Activated CD8-positive, alpha-beta memory T cell treated with anti-CD3 and anti-CD28 coated beads for 1 hour (primary cell): ENCODE results near the gene LYSMD3.

ENCODE experiments used
- DNase-seq, 2 donors: peaks; one replicate each; pipeline ENCODE4 v3.0.0-alpha.2; 2020; ENCODE audit warnings: low read depth in 1 of 2; ENCODE audit errors: extremely low read depth in 1 of 2

The LYSMD3 gene

DNA sequence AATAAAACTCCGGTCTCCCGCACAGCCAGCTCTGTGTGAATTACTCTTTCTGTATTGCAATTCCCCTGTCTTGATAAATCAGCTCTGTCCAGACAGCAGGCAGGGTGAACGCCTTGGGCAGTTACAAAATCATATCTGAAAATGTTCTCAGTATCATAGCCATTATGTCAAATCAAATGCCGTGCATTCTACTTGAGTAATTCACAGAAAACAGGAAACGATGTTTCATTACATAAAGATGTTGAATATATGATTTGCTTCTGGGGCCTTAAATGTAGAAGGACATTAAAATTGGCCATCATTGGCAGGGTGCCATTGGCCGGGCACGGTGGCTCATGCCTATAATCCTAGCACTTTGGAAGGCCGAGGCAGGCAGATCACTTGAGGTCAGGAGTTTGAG is 46.2 kb downstream of the LYSMD3 start:
- DNase-seq: no peak

DNA sequence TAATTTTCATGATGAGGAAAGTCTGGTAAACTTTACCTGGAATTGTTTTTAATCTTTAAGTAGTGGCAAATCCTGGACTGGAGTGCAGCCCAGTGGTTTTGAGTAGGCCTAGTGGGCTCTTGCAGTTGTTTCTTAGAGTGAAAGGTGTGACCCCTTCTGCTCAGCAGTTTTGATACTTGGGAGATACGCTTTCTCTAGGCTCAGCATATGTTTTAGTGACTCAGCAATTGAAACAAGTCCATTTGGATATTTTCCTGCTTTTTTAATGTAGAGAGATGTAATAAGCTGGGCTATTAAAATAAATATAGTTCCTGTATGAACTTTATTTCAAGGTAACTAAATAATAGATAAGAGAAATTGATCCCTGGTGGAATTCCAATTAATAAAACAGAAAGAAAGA is 48.7 kb downstream of the LYSMD3 start:
- DNase-seq: no peak

DNA sequence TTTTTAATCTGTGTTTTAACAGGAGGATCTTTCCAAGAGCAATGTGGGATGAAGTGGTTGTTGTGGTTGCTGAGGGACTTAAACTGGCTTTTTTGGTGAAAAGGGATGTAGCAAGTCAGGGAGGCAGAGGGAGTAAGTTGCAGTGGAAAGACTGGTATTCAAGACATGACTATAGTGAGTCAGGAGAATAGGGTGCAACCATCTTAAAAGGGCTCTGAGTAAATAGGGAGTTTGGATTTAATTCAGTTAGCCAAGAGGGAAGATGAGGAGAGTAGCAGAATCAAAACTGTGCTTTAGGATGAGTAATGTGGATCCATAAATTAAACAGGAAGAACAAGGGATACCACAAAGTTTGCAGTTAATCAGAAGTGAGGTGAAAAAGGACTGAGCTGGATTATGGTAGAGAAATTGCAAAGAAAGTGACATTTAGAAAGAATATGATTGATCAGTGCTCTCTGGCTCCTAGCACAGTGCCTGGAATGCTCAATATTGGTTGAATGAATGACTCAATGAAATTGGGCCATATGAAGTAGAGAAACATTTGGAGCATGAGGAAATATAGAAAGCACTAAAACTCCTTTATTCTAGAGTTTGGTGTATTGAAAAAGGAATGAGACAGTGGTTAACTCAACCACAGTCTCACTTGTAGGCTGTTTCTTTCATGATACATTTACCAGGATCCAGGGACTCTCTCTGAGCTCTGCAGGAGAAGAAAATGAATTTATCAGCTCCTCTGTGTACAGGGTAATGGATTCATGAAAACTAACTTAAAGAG is 49.6 kb downstream of the LYSMD3 start:
- no peak for DNase-seq

DNA sequence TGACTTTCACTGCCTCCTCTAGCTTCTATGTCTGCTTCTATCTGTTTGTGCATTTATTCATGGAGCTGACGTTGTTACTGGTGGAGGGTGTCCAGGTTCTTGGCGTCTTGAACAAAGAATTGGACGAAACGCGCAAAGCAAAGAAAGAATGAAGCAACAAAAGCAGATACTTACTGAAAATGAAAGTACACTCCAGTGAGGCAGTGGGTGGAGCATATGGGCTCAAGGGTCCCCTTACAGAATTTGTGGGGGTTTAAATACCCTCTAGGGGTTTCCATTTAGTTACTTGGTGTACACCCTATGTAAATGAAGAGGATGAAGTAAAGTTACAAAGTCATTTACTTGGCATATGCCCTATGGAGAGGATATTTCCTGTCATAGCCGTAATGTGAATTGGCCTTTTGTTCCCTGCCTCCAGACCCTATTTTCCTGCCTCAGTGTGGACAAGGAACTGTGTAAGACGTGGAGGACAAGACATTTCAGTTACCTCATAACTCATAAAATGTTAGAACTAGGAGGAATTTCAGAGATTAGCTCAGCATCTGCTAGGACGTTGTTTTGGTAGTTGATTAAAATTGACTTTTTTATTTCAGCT is 51.7 kb downstream of the LYSMD3 start:
- DNase-seq: no peak

DNA sequence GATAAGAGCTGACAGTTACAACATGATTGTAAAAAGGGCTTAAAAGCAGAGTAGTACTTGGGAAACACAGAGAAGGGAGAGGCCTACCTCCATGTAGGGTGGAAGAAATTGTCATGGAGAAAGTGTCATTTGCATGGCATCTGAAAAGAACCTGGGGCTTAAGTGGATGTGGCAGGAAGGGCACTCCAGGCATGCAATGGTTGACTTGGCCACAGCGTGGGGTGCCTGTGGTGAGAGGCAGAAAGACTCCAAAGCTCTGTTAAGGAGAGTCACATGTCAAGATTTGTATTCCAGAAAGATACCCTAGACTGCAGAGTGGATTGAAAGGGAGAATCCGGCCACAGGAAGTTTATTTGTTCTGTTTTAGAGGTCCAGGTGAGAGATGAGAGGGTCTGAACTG is 52.3 kb downstream of the LYSMD3 start:
- DNase-seq: no peak

DNA sequence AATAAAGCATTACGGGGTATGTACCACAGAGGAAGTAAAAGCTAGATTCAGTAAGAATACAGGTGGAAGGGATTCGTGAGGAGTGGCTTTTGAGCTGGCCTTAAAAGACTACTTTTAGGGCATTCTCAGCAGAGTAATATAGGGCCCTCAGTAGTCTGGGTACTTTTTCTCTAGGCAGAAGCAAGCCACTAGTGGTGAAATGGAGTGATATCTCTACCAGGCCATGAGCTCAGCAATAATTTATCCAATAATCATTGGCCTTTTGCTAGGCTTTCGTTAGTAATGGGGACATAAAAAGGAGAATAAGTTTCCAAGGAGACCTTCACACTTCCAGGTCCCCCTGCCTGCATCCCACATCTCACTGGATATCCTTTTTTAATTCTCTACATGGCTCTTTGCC is 53.0 kb downstream of the LYSMD3 start:
- DNase-seq: no peak

DNA sequence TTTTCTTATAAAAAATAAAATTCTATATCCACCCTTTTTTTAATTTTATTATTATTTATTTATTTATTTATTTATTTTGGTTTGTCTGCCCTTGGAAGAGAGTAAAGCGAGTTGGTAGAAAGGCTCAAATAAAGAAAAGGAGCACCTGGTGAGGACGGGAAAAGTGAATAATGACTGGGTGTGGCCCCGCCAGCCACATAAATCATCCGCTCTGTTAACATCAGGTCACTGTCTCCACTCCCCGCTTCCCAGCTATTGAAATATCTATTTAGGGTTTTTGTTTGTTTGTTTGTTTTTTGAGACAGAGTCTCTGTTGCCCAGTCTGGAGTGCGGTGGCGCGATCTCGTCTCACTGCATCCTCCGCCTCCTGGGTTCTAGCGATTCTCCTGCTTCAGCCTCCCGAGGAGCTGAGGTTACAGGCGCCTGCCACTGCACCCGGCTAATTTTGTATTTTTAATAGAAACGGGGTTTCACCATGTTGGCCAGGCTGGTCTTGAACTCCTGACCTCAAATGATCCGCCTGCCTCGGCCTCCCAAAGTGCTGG is 53.9 kb downstream of the LYSMD3 start:
- no peak for DNase-seq

DNA sequence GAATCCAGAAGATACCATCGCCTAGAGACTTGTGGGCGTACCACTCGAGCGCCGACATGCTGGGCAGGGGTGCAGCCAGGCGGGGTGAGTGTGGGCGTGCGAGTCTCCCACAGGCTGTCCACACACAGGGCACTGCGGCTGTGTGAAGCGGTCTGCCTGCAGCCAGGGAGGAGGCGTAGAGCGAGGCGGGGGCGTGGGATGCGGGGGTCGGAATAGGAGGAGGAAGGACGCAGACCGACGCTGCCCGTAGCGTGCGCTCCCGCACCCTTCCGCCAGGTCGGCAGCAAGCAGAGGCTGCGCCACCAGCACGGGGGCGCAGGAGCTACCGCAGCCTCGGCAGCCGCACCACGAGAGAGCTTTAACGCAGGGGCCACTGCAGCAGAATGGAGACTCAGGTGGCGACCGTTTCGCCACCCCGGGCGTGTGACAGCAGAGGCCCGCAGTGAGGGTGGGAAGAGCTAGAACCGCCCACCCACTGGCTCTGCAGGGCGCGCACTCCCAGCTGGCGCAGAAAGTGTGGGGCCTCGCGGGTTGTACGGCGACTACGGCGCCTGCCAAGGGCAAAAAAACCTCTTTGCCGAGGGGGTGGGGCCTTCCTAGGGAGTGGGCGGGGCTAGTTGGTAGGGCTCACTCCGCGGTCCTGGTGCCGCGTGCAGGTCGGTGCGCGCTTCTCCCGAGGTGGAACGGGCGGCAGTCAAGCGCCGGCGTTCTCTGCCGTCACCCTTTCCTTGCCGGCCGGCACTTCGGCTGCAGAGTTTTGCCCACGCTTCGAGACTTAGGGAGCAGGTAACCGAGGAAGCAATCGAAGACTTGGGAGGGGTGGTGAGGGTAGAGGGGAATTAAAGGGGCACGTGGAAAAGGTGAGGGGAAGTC is 54.9 kb downstream of the LYSMD3 start, which contains the start of the genes MBLAC2 and POLR3G:
Gene MBLAC2 (minus strand): TSS at position 537 of the 873 bp plus-strand sequence. CDS start 479 bp downstream, at position 58.
Gene POLR3G (plus strand): TSS at position 630 of the 873 bp plus-strand sequence. CDS start 10,704 bp downstream, outside the sequence.
- peak; percentile 87 to 90 for DNase-seq

DNA sequence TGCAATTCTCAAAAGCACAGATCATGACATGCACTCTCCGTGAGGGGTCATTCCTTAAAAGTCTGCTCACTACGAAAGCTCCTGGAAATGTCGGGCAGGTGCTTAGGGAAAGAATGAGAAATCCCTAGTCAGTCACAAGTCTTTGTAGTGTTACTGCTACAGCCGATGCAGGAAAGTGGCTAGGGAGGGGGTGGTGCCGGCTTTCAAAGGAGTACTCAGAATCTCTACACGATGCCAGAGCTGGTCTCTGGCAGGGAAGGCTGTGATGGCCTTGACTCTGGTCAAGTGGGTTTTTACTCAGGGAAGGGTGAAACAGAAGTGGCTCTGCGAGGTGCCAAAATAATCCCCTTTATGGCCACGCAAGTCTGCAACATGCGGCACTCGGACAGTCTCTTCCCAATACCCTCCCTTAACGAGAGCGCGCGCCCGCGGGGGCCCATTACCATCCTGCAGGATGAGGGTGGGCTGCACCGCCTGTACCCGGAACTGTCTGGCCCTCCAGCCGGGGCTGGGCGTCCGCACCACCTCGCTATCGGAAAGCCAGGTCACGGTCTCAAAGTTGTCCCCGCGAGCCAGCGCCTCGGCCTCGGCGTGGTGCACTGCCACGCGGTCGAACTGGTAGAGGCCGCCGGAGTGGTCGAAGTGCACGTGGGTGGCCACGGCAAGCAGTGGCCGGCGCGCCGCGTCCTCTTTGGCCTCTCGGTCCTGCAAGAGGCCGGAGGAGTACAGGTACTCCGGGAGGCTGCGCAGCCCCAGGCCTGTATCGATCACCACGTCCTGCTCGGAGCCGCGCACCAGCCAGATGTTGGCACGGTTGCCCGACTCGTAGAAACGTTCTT is 55.8 kb downstream of the LYSMD3 start:
- DNase-seq: peak in 1 of 2 donors; percentile 2

DNA sequence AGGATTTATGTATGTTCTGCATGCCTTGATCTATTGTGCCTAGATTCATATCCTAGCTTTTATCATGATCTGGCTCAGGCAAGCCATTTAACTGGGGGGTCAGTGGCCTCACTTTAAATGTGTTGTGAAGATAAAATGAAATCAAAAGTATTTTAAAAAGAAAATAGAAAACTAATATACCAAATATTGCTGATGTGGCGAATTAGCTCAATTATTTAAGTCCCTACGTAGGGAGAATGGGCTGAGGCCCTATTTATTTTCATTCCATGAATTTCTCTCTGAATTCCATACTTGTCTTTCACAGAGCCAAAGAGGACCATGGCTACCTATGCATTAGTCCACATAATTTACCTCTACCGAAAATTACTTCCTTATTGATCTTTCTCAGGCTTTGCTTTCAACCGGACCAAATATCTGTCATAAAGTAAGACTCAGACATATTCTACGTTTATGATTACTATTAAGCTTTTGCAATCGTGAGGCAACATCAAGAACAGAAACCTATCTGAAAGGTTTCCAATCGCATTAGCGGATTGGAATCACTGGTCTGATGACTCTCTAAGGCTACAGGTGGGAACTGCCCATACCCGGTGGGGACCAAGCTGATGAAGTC is 56.5 kb downstream of the LYSMD3 start:
- no peak for DNase-seq
